ENCODE measurements around the gene KCNT1.

Gene KCNT1

GRCh38 chr9:135744333-135745070, 42.5 kb downstream of the KCNT1 start:
- DNase-seq (ENCODE audit: low read depth in 2 of 2, low spot score in 1 of 2), result no peak

GRCh38 chr9:135745189-135745588, 43.2 kb downstream of the KCNT1 start:
- DNase-seq (ENCODE audit: low read depth in 2 of 2, low spot score in 1 of 2), result no peak

GRCh38 chr9:135745686-135746324, 43.8 kb downstream of the KCNT1 start:
- no peak for DNase-seq (ENCODE audit: low read depth in 2 of 2, low spot score in 1 of 2)

- no peak for DNase-seq (ENCODE audit: low read depth in 2 of 2, low spot score in 1 of 2)
Observed at GRCh38 chr9:135746565-135746964, 44.6 kb downstream of the KCNT1 start.

GRCh38 chr9:135747311-135747710, 45.3 kb downstream of the KCNT1 start:
- DNase-seq (ENCODE audit: low read depth in 2 of 2, low spot score in 1 of 2), result no peak

GRCh38 chr9:135748676-135749075, 46.7 kb downstream of the KCNT1 start:
- no peak for DNase-seq (ENCODE audit: low read depth in 2 of 2, low spot score in 1 of 2)

- no peak for DNase-seq (ENCODE audit: low read depth in 2 of 2, low spot score in 1 of 2)
Observed at GRCh38 chr9:135749171-135750045, 47.4 kb downstream of the KCNT1 start.

GRCh38 chr9:135750786-135751185, 48.8 kb downstream of the KCNT1 start:
- DNase-seq (ENCODE audit: low read depth in 2 of 2, low spot score in 1 of 2), result no peak

GRCh38 chr9:135751501-135751900, 49.5 kb downstream of the KCNT1 start:
- DNase-seq (ENCODE audit: low read depth in 2 of 2, low spot score in 1 of 2), result no peak

- DNase-seq (ENCODE audit: low read depth in 2 of 2, low spot score in 1 of 2), result no peak
Observed at GRCh38 chr9:135752281-135753204, 50.6 kb downstream of the KCNT1 start.

- no peak for DNase-seq (ENCODE audit: low read depth in 2 of 2, low spot score in 1 of 2)
Observed at GRCh38 chr9:135753391-135754105, 51.6 kb downstream of the KCNT1 start.

GRCh38 chr9:135756576-135756975, 54.6 kb downstream of the KCNT1 start:
- no peak for DNase-seq (ENCODE audit: low read depth in 2 of 2, low spot score in 1 of 2)

GRCh38 chr9:135757356-135757755, 55.4 kb downstream of the KCNT1 start:
- DNase-seq (ENCODE audit: low read depth in 2 of 2, low spot score in 1 of 2), result no peak

- no peak for DNase-seq (ENCODE audit: low read depth in 2 of 2, low spot score in 1 of 2)
Observed at GRCh38 chr9:135758056-135758455, 56.1 kb downstream of the KCNT1 start.

GRCh38 chr9:135758870-135759269, 56.9 kb downstream of the KCNT1 start:
- no peak for DNase-seq (ENCODE audit: low read depth in 2 of 2, low spot score in 1 of 2)

GRCh38 chr9:135759676-135760300, 57.8 kb downstream of the KCNT1 start:
- no peak for DNase-seq (ENCODE audit: low read depth in 2 of 2, low spot score in 1 of 2)

- no peak for DNase-seq (ENCODE audit: low read depth in 2 of 2, low spot score in 1 of 2)
Observed at GRCh38 chr9:135760465-135760864, 58.5 kb downstream of the KCNT1 start.

- no peak for DNase-seq (ENCODE audit: low read depth in 2 of 2, low spot score in 1 of 2)
Observed at GRCh38 chr9:135761150-135761844, 59.3 kb downstream of the KCNT1 start.

- no peak for DNase-seq (ENCODE audit: low read depth in 2 of 2, low spot score in 1 of 2)
Observed at GRCh38 chr9:135761845-135762168, 59.8 kb downstream of the KCNT1 start.
